ENCODE results near the gene MVK. TPM values are rescaled to one million over a fixed set of nuclear protein-coding genes. Genes with fewer than 3 reads are reported as not detected.

Gene MVK
- total RNA-seq, 2 donors from 2014 or later = 12.8 to 22.6 TPM

DNA sequence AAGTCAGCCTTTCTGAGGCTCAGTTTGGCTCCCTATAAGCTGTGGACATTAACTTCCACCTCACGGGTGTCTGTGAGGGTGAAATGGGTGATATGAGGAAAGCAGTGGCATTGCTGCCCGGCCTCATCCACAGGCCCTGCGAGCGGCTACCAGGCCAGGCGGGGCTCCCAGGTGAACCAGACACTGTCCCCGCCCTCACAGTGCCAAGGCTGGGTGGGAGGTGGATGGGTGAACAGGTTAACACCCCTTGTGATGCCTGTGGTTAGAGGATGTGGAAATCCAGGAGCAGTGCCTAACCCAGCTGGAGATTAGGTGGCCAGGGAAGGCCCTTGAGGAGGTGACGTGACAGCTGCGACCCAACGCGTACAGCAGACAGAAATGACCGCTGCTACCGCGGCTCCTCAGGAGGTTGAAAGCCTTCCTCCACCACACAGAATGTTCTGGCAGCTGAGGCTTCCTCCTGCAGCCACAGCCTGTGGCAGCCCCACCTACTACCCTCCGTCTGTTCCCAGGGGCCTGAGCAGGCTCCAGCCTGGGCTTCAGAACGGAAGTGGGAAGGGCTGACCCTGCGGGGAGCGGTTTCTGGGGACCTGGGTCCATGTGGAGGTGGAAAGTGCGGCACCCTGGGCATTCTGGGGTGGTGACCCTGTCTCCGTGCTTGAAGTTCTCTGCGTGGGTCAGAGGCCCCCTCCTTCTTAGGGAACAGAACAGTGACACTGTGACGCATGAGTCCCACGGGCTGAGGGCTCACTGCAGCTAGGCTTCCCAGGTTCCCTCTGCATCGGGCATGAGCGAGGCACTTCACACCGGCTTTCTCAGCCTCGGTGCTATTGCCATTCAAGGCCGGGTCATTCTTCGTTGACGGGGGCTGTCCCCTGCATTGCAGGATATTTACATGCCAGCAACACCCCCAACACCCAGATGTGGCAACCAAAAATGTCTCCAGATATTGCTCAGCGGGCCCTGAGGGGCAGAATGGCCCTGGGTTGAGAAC, 10.0 kb upstream of the MVK start:
- no peaks in the 10 kb centered on the region for H3K4me1 ChIP-seq (ENCODE audit: control insufficient read depth, insufficient read depth, low read length)
- no peaks in the 10 kb centered on the region for H3K9me3 ChIP-seq (ENCODE audit: control insufficient read depth, low read length)
- peaks cover 24% of the 10 kb centered on the region for H3K36me3 Mint-ChIP-seq (ENCODE audit: low read depth)
- no peak overlapping the region for H3K27ac ChIP-seq (ENCODE audit: low read depth, low read length)
- no peaks in the 10 kb centered on the region for H3K27me3 ChIP-seq (ENCODE audit: control insufficient read depth, insufficient read depth, low read length, poor library complexity, severe bottlenecking)
- peaks cover 6% of the 10 kb centered on the region for H3K36me3 ChIP-seq (ENCODE audit: control insufficient read depth, insufficient read depth, low read length)
- no peak for TF ChIP-seq CTCF (conservative IDR thresholded peaks at IDR 0.05)
- no peaks in the 10 kb centered on the region for H3K27me3 Mint-ChIP-seq (ENCODE audit: insufficient read depth)
- H3K9ac ChIP-seq (ENCODE audit: extremely low read depth, low read length, poor library complexity, severe bottlenecking) = no peak overlapping the region
- peaks cover 4% of the 10 kb centered on the region for H3K9me3 Mint-ChIP-seq
- no peak overlapping the region for H3K27ac Mint-ChIP-seq
- DNase-seq = no peak
- H3K4me3 ChIP-seq (ENCODE audit: low read length) = no peak overlapping the region
- H3K4me3 Mint-ChIP-seq = no peak overlapping the region
- 93 to 97% methylated on average over 21 to 30 of the region's 30 CpGs for WGBS, 2 experiments (ENCODE audit: insufficient coverage in 1 of 2, insufficient read length in 1 of 2)
- no peaks in the 10 kb centered on the region for H3K4me1 Mint-ChIP-seq

DNA sequence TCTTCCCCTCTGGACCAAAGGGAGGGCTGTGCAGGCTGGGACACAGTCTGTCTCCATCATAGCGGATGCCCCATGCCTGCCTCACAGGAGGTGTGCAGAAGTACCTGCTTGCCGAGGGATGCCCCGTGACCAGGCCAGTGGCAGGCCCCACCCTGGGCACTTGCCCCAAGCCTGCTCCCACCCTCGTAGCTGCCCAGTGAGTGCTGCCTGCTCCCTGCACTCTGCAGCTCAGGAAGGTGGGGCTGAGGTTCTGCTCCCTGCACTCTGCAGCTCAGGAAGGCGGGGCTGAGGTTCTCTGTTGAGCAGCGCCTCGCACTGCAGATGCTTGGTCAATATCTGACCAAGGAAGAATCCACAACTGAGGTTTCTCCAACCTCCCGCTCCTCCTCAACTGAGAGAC, 7.2 kb upstream of the MVK start:
- 91 to 93% methylated on average over 7 to 8 of the region's 8 CpGs for WGBS, 2 experiments (ENCODE audit: insufficient coverage in 1 of 2, insufficient read length in 1 of 2)
- no peak overlapping the region for H3K27ac Mint-ChIP-seq

GRCh38 chr12:109567296-109567695, 6.3 kb upstream of the MVK start:
- no peak for DNase-seq
- Histone ChIP-seq H3K9me3 (ENCODE audit: control insufficient read depth, low read length) (no peaks in the 10 kb centered on the region), H3K36me3 (ENCODE audit: control insufficient read depth, insufficient read depth, low read length) (peaks cover 6% of the 10 kb centered on the region), H3K4me1 (ENCODE audit: control insufficient read depth, insufficient read depth, low read length) (no peaks in the 10 kb centered on the region), H3K27me3 (ENCODE audit: control insufficient read depth, insufficient read depth, low read length, poor library complexity, severe bottlenecking) (no peaks in the 10 kb centered on the region), H3K27ac (ENCODE audit: low read depth, low read length) (no peak overlapping the region), H3K4me3 (ENCODE audit: low read length) (no peak overlapping the region), H3K9ac (ENCODE audit: extremely low read depth, low read length, poor library complexity, severe bottlenecking) (no peak overlapping the region)
- no peaks in the 10 kb centered on the region for H3K27me3 Mint-ChIP-seq (ENCODE audit: insufficient read depth)
- H3K9me3 Mint-ChIP-seq = peaks cover 3% of the 10 kb centered on the region
- no peak overlapping the region for H3K27ac Mint-ChIP-seq
- 89% methylated on average over 10 of the region's 10 CpGs for WGBS, 2 experiments (ENCODE audit: insufficient coverage in 1 of 2, insufficient read length in 1 of 2)
- H3K36me3 Mint-ChIP-seq (ENCODE audit: low read depth) = peaks cover 19% of the 10 kb centered on the region
- no peak overlapping the region for H3K4me3 Mint-ChIP-seq
- H3K4me1 Mint-ChIP-seq = no peaks in the 10 kb centered on the region
- TF ChIP-seq CTCF (conservative IDR thresholded peaks at IDR 0.05) = no peak

More for the DNA sequence above, 7.2 kb upstream of the MVK start:
- Histone ChIP-seq H3K9ac (ENCODE audit: extremely low read depth, low read length, poor library complexity, severe bottlenecking) (no peak overlapping the region), H3K36me3 (ENCODE audit: control insufficient read depth, insufficient read depth, low read length) (peaks cover 6% of the 10 kb centered on the region), H3K27me3 (ENCODE audit: control insufficient read depth, insufficient read depth, low read length, poor library complexity, severe bottlenecking) (no peaks in the 10 kb centered on the region), H3K27ac (ENCODE audit: low read depth, low read length) (no peak overlapping the region), H3K4me1 (ENCODE audit: control insufficient read depth, insufficient read depth, low read length) (no peaks in the 10 kb centered on the region), H3K9me3 (ENCODE audit: control insufficient read depth, low read length) (no peaks in the 10 kb centered on the region), H3K4me3 (ENCODE audit: low read length) (no peak overlapping the region)
- peaks cover 24% of the 10 kb centered on the region for H3K36me3 Mint-ChIP-seq (ENCODE audit: low read depth)
- DNase-seq = no peak
- H3K4me3 Mint-ChIP-seq = no peak overlapping the region
- no peaks in the 10 kb centered on the region for H3K27me3 Mint-ChIP-seq (ENCODE audit: insufficient read depth)
- H3K9me3 Mint-ChIP-seq = peaks cover 4% of the 10 kb centered on the region
- no peaks in the 10 kb centered on the region for H3K4me1 Mint-ChIP-seq
- TF ChIP-seq CTCF (conservative IDR thresholded peaks at IDR 0.05) = no peak

All from endodermal cell (in vitro differentiated cells).